Renal pelvis (tissue), 4 donors: ENCODE data around the gene CYTH2. TPM values are rescaled to one million over a fixed set of nuclear protein-coding genes. Genes with fewer than 3 reads are reported as not detected.

Experiments
- DNase-seq: peaks from one replicate; pipeline ENCODE4 v3.0.0-alpha.2; 2013
- polyA plus RNA-seq, 3 donors: library from polyadenylated mRNA; unstranded; fragments of 120-200 nt; gene quantifications; one replicate each; pipeline ENCODE4 v1.2.1, GENCODE V29; 2013; ENCODE audit not compliant: insufficient read length in 3 of 3

CYTH2 gene
- polyA plus RNA-seq, 3 donors: 88.1 to 115 (median 110) TPM

DNA sequence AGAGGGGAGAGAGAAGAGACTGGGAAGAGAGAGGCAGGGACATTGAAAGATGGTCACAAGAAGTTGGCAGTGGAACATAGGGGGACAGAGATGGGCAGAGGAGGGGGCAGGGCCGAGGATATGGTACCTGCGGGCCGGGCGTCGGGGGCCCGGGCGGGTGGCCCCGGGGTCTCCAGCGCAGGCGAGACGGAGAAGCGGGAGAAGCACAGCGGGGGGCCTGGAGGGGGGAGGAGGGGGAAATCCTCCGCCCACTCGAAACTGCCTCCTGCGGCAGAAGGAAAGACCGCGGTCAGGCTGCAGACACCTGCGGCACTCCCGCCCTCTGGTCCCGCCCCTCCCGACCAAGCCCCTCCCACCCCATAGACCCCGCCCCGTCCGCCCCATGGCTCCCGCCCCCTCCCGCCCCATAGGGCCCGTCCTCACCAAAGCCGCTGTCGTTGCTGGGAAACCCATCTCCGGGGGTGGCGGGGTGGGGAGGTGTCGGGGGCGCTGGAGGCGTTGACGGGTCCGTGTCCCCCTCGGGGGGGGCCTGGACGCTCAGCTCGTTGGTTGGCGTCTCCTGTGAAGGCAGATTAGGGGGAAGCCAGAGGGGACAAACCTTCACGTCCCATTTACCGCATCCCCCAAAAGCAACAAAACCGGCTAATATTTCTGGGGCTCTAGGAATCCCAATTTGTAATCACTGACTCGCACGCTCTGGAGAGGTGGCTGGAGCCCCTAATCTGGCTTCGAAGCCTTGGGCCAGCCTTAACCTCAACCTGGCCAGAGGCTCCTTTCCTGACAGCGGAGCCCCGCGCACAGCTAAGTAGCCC lies 22.0 kb downstream of the CYTH2 start:
- DNase-seq: no peak

DNA sequence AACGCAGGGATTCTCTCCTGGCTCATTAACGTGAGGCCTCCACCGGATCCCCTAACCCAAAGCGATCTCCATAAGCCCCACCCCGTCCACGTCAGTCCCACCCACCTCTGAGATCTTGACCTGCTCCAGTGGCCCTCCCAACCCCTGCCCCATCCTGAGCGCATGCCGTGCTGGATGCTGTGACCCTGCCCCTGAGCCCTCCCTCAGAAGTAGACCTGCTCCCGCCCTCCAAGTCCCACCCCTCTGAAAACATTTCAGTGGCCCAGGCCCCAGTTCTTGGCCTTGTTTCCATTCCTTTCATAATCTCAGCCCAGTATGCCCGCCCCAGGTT lies 22.6 kb downstream of the CYTH2 start:
- DNase-seq: no peak

DNA sequence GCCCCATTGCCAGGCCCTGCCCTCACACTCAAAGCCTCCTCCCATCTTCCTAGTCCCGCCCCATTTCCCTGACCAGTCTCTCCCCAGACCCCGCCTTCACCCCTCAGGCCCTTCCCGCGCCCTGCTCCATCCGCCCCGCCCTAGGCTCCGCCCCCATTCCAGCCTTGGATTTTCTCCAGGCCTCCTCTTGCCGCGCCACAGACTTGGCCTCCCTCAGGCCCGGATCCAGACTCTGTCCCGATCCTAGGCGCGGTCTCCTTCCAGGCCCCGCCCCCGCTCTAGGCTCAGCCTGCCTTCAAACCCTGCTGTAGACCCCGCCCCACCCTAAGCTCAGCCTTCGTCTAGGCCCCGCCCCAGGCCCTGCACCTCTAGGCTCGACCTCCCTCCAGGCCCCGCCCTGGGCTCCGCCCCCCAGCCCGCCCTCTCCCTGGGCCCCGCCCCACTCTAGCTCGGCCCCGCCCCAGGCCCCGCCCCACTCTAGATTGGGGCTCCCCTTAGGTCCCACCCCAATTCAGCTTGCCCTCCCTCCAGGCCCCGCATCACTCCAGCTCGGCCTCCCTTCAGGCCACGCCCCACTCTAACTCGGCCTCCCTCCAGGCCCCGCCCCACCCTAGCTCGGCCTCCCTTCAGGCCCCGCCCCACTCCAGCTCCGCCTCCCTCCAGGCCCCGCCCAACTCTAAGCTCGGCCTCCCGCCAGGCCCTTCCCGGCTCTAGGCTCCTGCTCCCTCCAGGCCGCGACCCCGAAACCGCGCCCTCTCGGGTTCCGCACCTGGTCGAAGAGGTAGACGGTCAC lies 24.0 kb downstream of the CYTH2 start:
- DNase-seq: peak; percentile 90

DNA sequence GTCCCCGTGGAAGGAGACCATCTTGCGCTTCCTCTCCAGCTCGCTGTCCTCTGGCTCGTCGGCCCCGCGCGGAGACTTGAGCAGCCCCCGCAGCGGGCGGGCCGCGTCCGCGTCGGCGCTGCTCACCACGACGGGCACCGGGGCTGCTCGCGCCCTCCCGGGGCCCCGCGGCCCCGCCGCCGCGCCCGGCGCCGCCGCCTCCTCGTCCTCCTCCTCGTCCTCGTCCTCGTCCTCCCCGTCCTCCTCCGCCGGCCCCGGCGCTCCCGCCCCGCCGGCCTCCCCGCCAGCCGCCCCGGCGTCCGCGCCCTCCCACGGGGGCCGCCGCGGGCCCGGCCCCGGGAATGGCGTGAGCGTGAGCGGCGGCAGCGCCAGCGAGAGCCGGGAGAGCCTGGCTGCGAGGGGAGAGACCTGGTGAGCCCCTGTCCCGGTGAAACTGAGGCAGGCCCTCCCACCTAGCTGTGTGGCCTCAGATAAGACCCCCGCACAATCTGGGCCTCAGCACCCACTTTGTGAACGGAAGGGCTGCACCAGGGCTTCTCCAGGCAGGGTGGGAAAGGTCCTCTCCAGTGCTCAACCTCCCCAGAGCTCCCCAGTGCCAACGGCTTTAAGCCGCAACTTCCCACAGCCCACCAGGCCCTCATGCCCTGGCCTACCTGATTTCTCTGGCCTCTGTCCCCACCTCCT lies 24.7 kb downstream of the CYTH2 start:
- no peak for DNase-seq

DNA sequence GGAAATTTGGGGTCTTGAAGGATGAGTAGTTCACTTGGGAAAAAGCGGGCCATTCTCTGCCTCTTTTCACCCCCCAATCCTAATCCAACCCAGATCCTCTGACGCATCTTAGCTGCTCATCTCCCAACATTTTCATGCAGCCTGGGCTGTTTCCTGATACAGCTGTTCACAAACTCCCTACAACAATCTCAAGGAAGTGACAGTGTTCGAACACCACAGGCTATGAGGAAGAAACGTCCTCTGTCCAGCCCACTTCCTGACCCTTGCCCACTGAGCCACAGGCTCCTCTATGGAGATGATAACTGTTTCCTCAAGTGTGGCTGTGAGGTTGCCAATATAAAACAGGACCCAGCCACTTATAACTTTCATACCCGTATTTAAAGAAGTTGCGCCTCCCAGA lies 26.2 kb downstream of the CYTH2 start:
- no peak for DNase-seq

DNA sequence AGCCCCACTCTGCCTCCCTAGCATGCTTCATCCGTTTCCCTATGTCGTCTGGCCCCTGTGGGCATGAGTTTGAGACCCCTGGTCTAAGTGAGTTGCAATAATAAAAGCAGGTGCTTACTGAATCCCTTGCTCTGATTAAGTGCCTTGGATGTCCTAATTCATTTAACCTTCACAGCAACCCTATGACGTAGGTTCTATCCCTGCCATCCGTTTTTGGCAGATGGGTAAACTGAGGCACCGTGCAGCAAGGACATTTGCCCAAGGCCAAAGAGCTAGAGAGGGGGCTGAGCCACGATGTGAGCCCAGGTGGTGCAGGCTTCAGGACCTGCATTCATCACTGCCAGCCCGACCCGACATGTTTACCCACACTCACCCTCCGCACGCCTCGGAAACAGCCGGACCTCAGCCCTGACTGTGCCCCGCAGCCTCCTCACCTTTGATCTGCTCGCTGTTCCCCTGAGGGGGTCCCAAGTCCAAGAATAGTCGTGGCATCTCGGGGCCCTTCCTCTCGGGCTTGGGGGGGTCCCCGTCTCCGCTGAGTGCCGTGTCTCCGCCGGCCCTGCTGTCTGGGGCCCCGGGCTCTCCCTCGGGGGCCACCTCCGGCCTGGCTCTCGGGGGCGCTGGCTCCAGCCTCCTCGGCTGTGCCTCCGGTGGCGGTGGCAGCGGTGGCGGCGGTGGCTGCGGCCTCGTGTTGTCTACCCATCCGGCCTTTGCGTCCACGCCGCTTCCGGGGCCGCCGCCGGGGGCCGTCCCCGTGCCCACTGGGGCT lies 28.0 kb downstream of the CYTH2 start:
- no peak for DNase-seq

DNA sequence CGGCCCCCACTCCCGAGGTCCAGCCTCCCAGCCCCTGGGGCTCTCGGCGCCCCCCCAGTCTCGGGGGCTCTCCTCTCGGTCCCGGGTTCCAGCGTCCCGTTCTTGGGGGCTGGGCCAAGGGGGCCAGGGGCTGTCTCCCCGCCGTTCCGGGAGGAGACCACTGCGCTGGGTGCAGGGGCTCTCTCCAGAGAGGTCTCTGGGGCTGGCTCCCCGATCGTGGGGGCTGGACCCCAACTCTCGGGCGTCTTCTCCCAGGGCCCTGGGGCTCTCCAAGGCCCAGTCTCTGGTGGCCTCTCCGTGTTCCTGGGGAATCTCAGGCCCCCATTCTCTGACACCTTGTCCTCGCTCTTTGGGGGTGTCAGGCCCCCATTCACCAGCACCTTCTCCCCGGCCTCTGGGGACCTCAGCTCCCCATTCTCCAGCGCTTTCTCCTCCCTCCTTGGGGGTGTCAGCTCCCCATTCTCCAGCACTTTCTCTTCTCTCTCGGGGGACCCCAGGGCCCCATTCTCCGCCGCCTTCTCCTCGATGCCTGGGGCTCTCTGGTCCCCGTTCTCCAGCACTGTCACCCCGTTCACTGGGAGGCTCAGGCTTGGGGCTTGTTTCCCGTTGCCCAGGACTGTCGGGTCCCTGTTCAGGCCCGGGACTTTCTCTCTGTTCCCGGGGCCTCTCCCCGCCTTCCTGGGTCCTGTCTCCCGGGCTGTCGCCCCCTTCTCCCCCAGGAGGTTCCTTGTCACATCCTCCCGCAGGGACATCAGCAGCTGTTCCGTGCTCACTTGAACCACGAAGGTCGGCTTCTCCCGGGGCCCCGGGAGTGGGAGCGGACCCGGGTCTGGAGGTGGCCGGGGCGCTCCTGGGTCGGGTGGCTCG lies 28.8 kb downstream of the CYTH2 start:
- DNase-seq: no peak

DNA sequence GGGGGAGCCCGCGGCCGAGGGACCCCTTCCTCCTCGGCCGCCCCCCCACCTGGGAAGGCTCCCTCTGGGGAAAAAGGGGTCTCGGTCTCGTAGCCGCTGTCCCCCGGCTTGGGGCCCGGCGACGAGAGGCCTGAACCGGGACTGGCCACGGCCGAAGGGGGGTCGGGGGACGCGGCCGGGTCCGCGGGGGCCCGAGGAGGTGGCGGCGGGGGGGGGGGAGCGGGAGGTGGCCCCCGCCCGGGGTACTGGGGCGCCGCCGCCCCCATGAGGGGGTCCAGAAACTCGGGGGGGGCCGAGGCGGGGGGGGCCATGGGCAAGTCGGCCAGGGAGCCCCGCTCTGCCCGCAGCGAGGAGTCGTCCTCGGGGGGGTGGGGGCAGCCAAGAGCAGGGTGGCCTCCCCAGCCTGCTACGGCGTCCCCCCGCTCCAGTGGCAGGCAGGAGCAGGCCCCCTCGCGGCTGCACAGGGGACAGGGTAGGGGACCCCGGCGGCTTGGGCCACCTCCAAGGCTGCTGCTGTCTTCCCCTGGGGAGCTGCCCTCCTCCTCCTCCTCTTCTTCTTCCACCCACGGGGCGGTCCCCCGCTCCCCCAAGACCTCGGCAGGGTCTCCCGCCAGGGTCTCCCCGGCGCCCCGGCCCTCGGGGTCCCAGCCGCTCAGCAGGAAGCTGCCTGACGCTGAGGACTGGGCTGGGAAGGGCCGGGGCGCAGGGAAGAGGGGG lies 29.6 kb downstream of the CYTH2 start:
- no peak for DNase-seq

DNA sequence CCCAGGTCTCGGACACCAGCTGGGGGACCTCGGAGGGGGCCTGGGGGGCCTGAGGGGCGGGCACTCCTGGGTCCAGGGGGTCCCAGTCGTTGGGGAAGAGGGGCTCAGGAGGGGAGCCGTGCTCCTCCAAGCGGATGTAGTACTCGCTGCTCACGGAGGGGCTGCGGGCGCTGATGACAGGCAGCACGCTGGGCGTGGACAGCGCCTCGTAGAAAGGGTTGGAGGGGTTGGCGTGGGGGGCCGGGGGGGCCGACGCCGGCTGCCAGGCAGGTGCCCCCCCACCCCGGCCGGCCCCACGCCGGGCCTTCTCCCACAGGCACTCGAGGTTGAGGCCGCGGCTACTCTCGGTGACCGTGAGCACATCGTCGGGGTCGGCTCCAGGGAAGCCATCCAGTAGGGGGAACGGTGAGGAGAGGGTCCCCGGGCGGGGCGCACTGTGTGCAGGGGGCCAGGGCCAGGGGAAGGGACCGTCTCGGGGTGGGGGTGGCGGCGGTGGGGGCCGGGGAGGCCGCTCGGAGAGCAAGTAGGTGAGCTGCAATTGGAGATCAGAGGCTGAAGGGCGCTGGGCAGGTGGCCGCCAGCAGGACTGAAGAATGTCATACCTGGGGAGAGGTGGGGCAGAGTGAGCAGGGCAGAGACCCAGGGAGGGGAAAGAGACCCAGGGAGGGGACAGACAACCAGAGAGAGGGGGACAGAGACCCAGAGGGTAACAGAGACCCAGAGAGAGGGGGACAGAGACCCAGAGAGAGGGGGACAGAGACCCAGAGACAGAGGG lies 30.3 kb downstream of the CYTH2 start:
- no peak for DNase-seq

DNA sequence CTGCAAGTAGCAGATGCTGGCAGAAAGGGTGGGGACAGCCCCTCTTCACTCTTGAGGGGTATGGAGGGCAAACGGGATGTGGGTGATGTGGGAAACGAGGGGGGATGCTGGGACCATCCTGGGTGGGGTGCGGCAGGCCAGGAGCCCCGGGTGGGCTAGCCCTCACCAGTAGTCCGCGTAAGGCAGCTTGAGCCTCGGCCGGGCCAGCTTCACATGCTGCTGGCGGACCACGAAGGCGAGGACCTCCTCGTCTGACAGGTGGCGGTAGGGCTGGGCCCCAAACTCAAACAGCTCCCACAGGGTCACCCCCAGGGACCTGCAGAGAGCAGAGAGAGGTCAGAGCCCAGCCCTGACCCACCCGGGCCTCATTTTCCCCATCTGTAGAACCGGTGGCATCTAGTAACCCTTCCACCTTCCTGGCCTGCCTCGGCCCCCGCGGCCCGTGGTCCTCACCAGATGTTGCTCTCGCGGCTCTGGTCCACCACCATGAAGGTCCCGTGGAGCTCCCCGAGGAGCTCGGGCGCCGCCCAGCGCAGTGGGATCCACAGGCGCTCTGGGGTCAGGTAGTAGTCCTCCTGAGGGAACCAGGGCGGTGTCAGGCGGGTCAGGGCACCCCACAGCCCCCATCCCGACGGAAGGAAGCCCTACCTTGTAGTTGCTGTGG lies 31.8 kb downstream of the CYTH2 start:
- DNase-seq: no peak

DNA sequence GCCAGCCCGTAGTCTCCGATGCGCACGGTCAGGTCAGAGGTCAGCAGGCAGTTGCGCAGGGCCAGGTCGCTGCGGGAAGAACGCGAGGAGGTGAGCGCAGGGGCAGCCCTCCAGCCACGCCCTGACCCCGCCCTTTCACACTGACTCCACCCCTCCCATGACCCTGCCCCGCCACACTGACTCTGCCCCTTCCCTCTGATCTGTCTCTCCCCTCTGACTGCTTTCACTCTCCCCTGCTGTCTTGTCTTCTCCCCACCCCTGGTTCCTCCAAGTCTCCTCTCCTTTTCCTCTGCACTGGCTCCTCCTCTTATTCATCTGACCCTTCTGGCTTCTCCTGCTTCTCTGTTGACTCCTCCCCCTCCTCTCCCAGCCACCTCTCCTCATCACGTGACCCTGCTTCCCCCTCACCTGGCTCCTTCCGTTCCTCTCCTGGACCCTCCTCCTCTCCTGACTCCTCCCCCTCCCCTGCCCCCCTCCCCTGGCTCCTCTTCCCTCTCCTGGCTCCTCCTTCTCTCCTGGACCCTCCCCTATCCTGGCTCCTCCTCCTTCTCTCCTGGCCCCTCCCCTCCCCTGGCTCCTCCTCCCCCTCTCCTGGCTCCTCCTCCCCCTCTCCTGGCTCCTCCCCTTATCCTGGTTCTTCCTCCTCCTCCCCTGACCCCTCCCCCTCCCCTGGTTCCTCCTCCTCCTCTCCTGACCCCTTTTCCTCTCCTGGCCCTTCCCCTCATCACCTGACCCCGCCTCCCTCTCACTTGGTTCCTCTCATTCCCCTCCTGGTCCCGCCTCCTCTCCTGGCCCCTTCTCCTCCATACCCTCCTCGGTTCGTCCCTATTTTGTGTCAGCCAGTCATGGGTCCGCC lies 32.6 kb downstream of the CYTH2 start:
- peak; percentile 92 for DNase-seq

DNA sequence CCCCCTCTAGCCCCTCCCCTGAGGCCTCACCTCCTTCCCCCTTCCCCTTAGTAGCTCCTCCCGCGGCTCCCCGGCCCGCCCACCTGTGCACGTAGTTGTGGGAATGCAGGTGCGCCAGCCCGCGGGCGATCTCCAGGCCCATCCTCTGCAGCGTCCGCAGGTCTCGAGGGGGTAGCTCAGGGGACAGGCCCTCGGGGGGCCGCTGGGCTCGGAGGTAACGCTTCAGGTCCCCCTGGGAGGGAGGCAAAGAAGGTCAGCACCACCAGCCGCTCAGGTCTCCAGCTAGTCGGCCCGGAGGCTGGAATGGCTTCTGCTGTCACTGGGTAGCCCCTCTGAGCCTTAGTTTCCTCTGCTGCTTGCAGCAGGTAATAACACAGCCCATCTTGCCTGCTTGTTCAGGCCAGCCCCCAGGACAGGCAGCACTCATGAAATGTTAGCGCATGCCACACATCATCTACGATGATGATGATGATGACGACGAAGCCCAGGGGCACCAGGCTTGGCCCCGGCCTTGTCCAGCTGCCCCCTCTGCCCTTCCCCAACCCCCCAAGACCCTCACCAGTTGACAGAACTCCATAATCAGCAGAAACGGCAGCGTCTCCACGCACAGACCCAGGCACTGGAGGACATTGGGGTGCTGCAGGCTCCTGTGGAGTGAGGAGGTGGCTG lies 33.3 kb downstream of the CYTH2 start:
- no peak for DNase-seq

DNA sequence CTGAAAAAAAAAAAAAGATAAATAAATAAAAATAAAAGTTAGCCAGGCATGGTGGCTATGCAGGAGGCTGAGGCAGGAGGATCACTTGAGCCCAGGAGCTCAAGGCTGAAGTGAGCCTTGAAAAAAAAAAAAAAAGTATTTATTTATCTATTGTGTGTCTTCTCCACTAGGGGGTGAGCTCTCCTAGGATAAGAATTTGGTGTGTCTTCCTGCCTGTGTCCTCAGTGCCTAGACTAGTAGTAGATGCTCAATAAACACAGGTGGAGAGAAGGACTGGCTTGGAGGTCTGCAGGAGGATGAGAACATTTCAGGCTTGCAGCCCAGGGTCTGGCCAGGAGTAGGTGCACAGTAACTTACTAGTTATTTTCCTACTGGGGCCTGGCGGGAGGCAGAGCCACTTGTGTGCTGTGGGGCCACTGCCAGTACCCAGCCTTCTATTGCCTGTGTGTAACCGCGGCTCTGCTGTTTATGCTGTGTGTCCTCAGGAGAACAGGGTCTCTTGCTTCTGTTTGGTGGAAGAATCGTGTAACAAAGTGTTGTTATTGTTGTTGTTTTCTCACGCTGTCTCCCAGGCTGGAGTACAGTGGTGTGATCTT lies 37.1 kb downstream of the CYTH2 start:
- DNase-seq: no peak

DNA sequence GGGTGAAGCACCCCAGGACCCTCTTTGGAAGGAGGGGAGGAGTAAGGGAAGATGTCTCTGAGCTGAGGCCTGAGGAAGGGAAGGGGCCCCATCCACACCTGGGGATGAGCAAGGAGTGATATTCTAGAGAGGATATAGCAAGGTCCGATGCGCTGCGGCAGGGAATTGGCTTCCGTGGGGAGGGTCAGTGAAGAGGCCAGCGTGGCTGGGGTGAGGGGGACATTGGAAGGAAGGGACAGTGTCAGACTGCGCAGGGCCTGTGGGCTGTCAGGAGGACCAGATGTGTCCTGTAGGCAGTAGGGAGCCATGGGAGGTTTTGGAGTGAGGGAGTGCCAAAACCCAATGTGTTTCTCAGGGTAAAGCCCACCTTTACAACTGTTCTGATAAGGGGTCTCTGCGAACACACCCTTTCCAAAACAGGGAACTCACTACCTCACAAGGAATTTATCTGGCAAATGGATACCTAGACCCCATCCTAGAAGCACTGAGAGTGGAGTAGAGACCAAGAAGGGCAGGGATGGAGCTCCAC lies 38.8 kb downstream of the CYTH2 start:
- no peak for DNase-seq

DNA sequence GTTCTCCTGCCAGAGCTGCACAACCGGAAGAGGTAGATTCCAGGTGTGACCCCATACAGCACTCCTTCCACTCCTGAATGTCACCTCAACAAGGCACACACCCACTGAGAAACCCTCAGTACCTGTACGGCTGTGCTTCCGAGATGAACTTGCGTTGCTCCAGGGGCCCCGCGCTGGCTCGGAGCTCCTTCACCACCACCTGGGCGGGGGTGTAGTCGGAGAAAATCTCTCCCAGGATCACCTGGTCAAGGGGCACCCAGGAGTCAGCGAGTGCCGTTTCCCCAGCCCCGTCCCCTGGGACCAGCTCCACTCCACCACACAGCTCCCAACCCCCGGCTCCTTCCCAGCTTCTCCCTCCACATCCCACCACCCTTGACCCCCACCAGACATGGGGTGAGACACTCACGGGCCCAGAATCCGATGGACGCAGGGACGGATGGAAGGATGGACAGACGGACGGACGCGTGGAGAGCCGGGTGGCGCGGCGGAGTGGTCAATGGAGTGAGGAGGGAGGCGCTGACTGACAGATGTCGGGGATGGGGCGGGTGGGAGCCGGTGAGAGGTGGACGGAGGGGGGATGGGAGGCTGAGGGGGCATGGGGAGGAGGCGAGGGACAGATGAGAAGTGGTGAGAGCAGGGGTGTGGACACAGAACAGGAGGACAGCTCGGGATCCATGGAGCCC lies 39.7 kb downstream of the CYTH2 start:
- no peak for DNase-seq
